NK-92 (cell line): ENCODE measurements around the gene SLC16A10.
"Not testable (repeated sequence)": the region's sequence is repeated elsewhere in the genome, so short reads cannot be mapped to it uniquely, and the experiment has no call there.

ENCODE experiments used
- DNase-seq: peaks from one replicate; lab custom pipeline; 2025; ENCODE audit not compliant: unreplicated experiment; lab: John Stamatoyannopoulos, UW

The SLC16A10 gene

GRCh38 chr6:111183702-111184517, 96.6 kb downstream of the SLC16A10 start:
- no peak for DNase-seq

GRCh38 chr6:111184827-111185532, 97.7 kb downstream of the SLC16A10 start:
- DNase-seq: no peak

GRCh38 chr6:111185954-111186353, 98.7 kb downstream of the SLC16A10 start:
- DNase-seq: no peak

- no peak for DNase-seq
Observed at GRCh38 chr6:111187874-111188273, 100.6 kb downstream of the SLC16A10 start.

GRCh38 chr6:111189666-111190210, 102.4 kb downstream of the SLC16A10 start:
- DNase-seq: not testable (repeated sequence)

GRCh38 chr6:111190637-111191036, 103.3 kb downstream of the SLC16A10 start:
- DNase-seq: no peak

- not testable (repeated sequence) for DNase-seq
Observed at GRCh38 chr6:111191136-111191535, 103.8 kb downstream of the SLC16A10 start.

GRCh38 chr6:111192911-111193555, 105.7 kb downstream of the SLC16A10 start:
- no peak for DNase-seq

- DNase-seq: no peak
Observed at GRCh38 chr6:111195656-111196055, 108.4 kb downstream of the SLC16A10 start.

- DNase-seq: no peak
Observed at GRCh38 chr6:111198841-111199240, 111.5 kb downstream of the SLC16A10 start.

- no peak for DNase-seq
Observed at GRCh38 chr6:111199935-111200334, 112.6 kb downstream of the SLC16A10 start.

- no peak for DNase-seq
Observed at GRCh38 chr6:111200350-111201243, 113.3 kb downstream of the SLC16A10 start.

GRCh38 chr6:111201244-111201554, 113.9 kb downstream of the SLC16A10 start:
- no peak for DNase-seq

GRCh38 chr6:111201764-111202163, 114.5 kb downstream of the SLC16A10 start:
- no peak for DNase-seq

- DNase-seq: not testable (repeated sequence)
Observed at GRCh38 chr6:111203539-111203938, 116.2 kb downstream of the SLC16A10 start.

GRCh38 chr6:111204305-111204704, 117.0 kb downstream of the SLC16A10 start:
- DNase-seq: no peak

GRCh38 chr6:111204881-111205280, 117.6 kb downstream of the SLC16A10 start:
- DNase-seq: no peak

- DNase-seq: no peak
Observed at GRCh38 chr6:111205502-111205901, 118.2 kb downstream of the SLC16A10 start.

GRCh38 chr6:111207141-111207858, 120.0 kb downstream of the SLC16A10 start:
- no peak for DNase-seq

- DNase-seq: no peak
Observed at GRCh38 chr6:111208933-111209332, 121.6 kb downstream of the SLC16A10 start.
